RWPE1 (cell line): ENCODE measurements around the gene ATP6V1G2.

ENCODE experiments used
- CTCF ChIA-PET: fragments of 350-600 bp; sonication (Branson Sonifier 250); formaldehyde crosslinking; extraction: SDS; loops from one replicate; lab custom pipeline; 2021; lab: Yijun Ruan, JAX
- POLR2A ChIA-PET: fragments of 400-600 bp; formaldehyde crosslinking; extraction: SDS; loops from one replicate; lab custom pipeline; 2020; ENCODE audit warnings: antibody characterized with exemption; ENCODE audit not compliant: low non-redundant PET; lab: Yijun Ruan, JAX
- DNase-seq: peaks from one replicate; pipeline ENCODE4 v3.0.0; 2012; ENCODE audit warnings: low spot score
- H3K27ac ChIP-seq: fragments of 450-650 bp; 2 replicates; pipeline ENCODE4 v1.5.1; 2017
- TF ChIP-seq, protein P1 (sequence below): fragments of 450-650 bp; conservative IDR thresholded peaks from 2 replicates; pipeline ENCODE4 v1.5.1; 2017; ENCODE audit warnings: low read depth, mild to moderate bottlenecking

The ATP6V1G2 gene

DNA sequence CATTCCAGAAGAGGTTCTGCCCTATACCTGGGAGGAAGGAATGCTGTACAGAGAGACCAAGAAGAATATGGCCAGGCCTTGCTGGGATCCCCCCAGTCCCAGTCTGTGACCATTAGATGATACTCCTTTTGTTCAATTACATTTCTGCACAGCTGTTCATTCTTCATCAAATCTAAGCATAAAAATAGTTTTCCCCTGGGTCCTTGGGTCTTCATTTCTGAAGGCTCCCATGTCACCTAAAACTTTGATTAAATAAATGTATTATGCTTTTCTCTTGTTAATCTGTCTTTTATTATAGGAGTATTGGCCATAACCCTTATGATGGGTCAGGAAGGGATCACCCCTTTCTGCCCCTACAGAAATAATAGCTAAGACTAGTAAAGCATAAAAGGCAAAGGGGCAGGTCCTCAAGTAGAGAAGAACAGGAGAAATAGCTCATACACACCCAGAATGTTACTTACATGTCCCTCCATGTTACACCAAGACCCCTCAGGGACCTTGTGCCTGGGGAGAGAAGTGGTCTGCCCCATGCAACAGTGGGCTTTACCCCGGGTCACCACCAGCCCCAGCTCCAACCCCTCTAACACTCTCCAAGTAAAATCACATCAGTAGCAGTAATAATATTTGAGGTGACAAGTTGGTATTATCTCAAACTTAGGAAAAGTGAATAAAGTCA lies 23.6 kb upstream of the ATP6V1G2 start:
- ChIA-PET POLR2A (no interaction called here), CTCF (interaction anchor here (0.6 kb wide), 1 partner anchor 171 kb away, joined by 5 read pairs; no protein-coding TSS in a partner anchor)
- no peak for DNase-seq
- H3K27ac ChIP-seq, result no peak overlapping the region
- TF ChIP-seq, protein P1, sequence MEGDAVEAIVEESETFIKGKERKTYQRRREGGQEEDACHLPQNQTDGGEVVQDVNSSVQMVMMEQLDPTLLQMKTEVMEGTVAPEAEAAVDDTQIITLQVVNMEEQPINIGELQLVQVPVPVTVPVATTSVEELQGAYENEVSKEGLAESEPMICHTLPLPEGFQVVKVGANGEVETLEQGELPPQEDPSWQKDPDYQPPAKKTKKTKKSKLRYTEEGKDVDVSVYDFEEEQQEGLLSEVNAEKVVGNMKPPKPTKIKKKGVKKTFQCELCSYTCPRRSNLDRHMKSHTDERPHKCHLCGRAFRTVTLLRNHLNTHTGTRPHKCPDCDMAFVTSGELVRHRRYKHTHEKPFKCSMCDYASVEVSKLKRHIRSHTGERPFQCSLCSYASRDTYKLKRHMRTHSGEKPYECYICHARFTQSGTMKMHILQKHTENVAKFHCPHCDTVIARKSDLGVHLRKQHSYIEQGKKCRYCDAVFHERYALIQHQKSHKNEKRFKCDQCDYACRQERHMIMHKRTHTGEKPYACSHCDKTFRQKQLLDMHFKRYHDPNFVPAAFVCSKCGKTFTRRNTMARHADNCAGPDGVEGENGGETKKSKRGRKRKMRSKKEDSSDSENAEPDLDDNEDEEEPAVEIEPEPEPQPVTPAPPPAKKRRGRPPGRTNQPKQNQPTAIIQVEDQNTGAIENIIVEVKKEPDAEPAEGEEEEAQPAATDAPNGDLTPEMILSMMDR, result no peak

DNA sequence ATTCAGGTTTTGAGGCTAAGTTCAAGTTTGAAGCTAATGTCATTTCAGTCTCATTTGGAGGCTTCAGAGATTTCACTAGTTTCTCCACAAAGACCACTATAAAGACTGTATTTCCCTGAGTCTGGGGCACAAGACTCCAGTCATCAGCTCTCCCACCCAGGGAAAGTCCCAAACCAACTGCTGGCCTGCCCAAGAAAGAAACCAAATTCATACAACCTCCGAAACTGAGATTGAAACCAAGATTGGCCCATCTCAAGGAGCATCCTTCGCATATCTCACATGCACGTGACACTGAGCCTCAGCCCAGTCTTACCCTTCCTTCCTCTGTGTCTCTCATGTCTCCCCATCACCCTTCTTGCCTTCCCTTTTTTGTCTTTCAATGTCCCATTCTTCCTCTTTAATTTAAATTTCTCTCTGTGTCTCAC lies 22.1 kb upstream of the ATP6V1G2 start:
- CTCF ChIA-PET, result interaction anchor here (1.7 kb wide), 1 partner anchor 12 kb away, joined by 5 read pairs; no protein-coding TSS in a partner anchor
- no peak for DNase-seq
- no peak overlapping the region for H3K27ac ChIP-seq
- TF ChIP-seq, protein P1, result no peak
- POLR2A ChIA-PET, result no interaction called here

DNA sequence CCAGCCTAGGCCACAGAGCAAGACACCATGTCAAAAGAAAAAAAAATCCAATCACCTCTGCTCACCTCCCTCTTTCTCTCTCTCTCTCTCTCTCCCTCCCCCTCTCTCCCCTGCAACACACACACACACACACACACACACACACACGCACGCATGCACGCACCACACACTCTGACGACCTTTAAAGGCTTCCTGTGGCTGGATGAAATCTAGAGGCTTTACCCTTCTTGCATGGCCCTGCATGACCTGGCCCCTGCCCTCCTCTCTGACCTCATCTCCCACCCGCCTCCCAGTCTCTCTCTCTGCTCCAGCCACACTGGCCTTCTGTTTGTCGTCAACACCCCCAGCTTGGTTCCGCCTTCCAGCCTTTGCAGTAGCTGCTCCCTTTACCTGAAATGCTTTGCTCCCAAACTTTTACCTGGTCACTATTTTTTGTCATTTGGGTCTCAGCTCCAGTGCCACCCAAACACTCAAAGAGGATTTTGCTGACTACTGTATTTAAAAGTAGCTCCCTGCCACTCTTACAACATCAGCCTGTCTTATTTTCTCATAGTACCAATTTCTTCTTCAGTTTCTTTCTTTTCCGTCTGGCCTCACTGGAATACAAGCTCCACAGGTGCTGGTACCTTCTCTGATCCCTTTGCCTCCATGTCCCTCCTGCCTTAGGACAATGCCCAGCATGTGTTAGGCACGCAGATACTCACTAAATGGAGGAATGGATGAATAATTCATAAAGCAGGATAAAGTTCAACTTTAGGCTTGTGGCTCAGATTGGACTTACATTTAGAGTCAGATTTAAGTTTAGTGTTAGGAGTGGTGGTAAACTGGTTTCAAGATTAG lies 21.3 kb upstream of the ATP6V1G2 start:
- POLR2A ChIA-PET, result no interaction called here
- no peak for DNase-seq
- CTCF ChIA-PET, result interaction anchor here (0.6 to 1.7 kb wide), 3 partner anchors 13 to 431 kb away, joined by 3 to 5 read pairs (median 3); no protein-coding TSS in a partner anchor
- no peak overlapping the region for H3K27ac ChIP-seq
- TF ChIP-seq, protein P1, result no peak

DNA sequence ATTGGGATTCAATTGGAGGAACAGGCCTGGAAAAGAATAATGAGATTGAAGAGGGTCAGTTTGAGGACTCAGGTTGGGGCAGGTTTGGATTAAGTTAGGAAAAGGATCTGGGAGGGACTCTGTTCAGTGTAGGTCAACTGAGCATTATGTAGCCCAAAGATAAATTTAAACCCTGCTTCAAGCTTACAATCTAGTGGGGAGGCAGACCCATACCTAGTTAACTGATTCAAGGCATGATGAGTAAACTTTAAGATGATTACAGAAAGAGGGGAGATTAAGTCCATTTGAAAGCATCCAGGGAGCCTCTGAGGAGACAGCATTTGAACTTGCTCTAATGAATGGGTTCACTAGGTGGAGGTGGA lies 14.3 kb upstream of the ATP6V1G2 start:
- H3K27ac ChIP-seq, result peak overlapping the region; percentile 57
- TF ChIP-seq, protein P1, result no peak
- ChIA-PET POLR2A (no interaction called here), CTCF (interaction anchor here (0.6 kb wide), 1 partner anchor 66 kb away, joined by 5 read pairs; no protein-coding TSS in a partner anchor)
- no peak for DNase-seq

DNA sequence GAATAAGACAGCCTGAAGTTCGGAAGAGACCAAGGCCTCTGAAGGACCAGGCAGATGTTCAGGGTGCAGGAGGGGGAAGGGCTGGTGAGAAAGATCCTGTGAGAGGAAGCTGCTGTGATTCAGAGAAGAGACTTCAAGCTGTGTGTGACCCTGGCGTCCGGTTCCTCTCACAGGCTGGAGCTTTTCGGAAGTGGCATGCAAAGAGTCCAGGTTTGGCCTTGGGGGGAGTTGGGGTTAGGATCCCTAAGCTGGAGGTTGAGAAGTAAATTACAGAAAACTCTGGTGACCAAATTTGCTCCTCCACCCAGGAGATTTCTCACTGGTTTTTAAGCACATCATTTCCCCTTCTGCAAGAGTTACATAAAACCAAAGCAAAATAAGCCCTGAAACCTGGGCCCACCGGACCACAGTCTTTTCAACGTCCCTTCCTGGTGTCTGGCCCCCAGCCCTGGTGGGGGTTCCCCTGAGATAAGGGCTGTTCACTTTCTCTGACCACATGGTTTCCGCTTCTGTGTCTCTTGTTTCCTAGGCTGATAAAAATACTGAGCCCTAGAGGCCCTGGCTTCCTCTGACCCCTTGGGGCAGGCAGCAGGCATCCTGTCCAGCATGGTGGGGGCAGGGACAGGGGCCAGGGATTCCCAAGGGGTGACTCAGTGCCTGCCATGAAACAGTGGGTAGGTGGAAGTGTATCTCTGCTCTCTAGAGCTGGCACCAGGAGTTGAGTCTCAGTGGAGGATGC lies 13.7 kb upstream of the ATP6V1G2 start:
- peak overlapping the region; percentile 57 for H3K27ac ChIP-seq
- peak; percentile 65 for DNase-seq
- POLR2A ChIA-PET, result no interaction called here
- TF ChIP-seq, protein P1, result no peak
- CTCF ChIA-PET, result interaction anchor here (0.6 kb wide), 1 partner anchor 66 kb away, joined by 5 read pairs; no protein-coding TSS in a partner anchor

DNA sequence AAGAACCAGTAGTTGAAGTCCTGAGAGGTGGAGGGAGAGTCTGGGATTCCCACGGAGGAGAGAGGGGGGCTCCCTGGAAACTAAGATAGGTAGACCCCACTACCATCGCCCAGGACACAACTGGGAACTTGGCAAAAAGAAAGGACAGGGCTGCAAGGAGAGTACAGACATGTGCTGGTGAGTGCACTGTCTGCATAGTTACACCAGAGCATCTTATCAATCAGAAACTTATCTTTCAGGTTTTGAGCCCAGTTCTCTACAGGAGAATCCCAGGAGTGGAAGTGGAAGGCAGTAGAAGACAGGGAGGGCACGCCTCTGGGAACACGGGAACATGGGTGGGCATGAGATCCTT lies 13.2 kb upstream of the ATP6V1G2 start:
- H3K27ac ChIP-seq, result peak overlapping the region; percentile 57
- TF ChIP-seq, protein P1, result no peak
- POLR2A ChIA-PET, result no interaction called here
- DNase-seq, result no peak
- CTCF ChIA-PET, result no interaction called here
